ENCODE results near the gene ROMO1.

ROMO1 gene

DNA sequence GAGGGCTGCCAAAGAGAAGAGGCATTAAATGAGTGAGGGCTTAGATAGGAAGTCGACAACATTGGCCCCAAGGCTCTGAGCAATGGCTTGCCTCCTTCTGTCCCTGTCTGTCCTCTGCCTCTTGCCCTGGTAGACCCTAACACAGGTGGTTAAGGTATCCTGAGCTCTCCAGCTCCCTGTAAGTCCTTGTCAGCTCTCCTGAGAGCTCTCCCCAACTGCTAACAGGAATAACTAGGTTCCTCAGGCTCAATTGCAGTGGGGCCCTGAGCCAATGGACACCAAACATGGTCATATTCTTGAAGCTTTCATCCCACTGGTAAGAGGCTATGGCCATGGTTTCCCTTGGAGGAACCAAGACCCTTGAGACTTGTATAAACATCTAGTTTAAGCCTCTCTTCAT is 29.5 kb upstream of the ROMO1 start:
- H3K4me3 ChIP-seq (ENCODE audit: low read length) = no peak overlapping the region
- peaks cover 5% of the 10 kb centered on the region for H3K4me1 ChIP-seq (ENCODE audit: control insufficient read depth, low read length)
- H3F3A ChIP-seq (ENCODE audit: control insufficient read depth, insufficient read depth) = peaks cover 12% of the 10 kb centered on the region; the same call in 1 of the 2 replicates
- H3K9me2 ChIP-seq (replicated peaks; ENCODE audit: control insufficient read depth, low read length) = no peaks in the 10 kb centered on the region
- no peaks in the 10 kb centered on the region for H4K20me1 ChIP-seq (ENCODE audit: control insufficient read depth, insufficient read depth, low read depth, low read length)
- H3K36me3 ChIP-seq (ENCODE audit: control insufficient read depth, low read length) = peaks cover 40% of the 10 kb centered on the region
- H3K27ac ChIP-seq (ENCODE audit: low read depth, low read length) = no peak overlapping the region
- no peaks in the 10 kb centered on the region for H3K27me3 ChIP-seq (ENCODE audit: control insufficient read depth, low read length)
- no peak overlapping the region for H3K4me2 ChIP-seq (ENCODE audit: low read length)
- TF ChIP-seq EZH2phosphoT487 (IDR thresholded peaks at IDR 0.05; ENCODE audit: borderline replicate concordance, low read length) = no peak
- TF ChIP-seq, protein P1, sequence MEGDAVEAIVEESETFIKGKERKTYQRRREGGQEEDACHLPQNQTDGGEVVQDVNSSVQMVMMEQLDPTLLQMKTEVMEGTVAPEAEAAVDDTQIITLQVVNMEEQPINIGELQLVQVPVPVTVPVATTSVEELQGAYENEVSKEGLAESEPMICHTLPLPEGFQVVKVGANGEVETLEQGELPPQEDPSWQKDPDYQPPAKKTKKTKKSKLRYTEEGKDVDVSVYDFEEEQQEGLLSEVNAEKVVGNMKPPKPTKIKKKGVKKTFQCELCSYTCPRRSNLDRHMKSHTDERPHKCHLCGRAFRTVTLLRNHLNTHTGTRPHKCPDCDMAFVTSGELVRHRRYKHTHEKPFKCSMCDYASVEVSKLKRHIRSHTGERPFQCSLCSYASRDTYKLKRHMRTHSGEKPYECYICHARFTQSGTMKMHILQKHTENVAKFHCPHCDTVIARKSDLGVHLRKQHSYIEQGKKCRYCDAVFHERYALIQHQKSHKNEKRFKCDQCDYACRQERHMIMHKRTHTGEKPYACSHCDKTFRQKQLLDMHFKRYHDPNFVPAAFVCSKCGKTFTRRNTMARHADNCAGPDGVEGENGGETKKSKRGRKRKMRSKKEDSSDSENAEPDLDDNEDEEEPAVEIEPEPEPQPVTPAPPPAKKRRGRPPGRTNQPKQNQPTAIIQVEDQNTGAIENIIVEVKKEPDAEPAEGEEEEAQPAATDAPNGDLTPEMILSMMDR (IDR thresholded peaks at IDR 0.05; ENCODE audit: low read depth, low read length, poor library complexity, severe bottlenecking) = no peak
- H3K79me2 ChIP-seq (ENCODE audit: control insufficient read depth, low read length) = peaks cover 5% of the 10 kb centered on the region
- H3K9me3 ChIP-seq (ENCODE audit: control insufficient read depth, insufficient read depth, low read length) = no peaks in the 10 kb centered on the region

DNA sequence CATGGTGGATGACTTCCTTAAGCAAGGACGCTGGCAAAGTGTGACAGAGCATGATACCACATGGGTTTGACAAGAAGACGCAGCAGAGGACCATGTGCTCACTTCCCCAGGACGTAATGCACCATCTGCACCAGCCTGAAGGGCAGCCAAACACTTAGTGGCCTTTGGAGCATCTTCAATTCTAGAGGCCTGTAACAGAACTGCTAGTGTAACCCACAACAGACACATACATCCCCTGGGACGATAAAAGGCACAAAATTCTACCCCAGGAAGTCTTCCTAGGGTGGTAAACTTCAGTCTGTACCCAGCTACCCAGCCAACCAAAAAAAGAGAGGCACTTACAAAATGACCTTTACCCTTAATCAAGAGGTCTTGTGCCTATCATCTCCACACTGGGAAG is 25.3 kb upstream of the ROMO1 start:
- Histone ChIP-seq H4K20me1 (ENCODE audit: control insufficient read depth, insufficient read depth, low read depth, low read length) (no peaks in the 10 kb centered on the region), H3K4me3 (ENCODE audit: low read length) (no peak overlapping the region), H3K27ac (ENCODE audit: low read depth, low read length) (no peak overlapping the region), H3K4me2 (ENCODE audit: low read length) (no peak overlapping the region), H3K36me3 (ENCODE audit: control insufficient read depth, low read length) (peaks cover 36% of the 10 kb centered on the region), H3K9me3 (ENCODE audit: control insufficient read depth, insufficient read depth, low read length) (no peaks in the 10 kb centered on the region), H3K27me3 (ENCODE audit: control insufficient read depth, low read length) (no peaks in the 10 kb centered on the region), H3K9me2 (replicated peaks; ENCODE audit: control insufficient read depth, low read length) (no peaks in the 10 kb centered on the region), H3F3A (ENCODE audit: control insufficient read depth, insufficient read depth) (no peaks in the 10 kb centered on the region), H3K4me1 (ENCODE audit: control insufficient read depth, low read length) (no peaks in the 10 kb centered on the region), H3K79me2 (ENCODE audit: control insufficient read depth, low read length) (no peaks in the 10 kb centered on the region)
- TF ChIP-seq EZH2phosphoT487 (IDR thresholded peaks at IDR 0.05; ENCODE audit: borderline replicate concordance, low read length) = no peak
- TF ChIP-seq, protein P1 (IDR thresholded peaks at IDR 0.05; ENCODE audit: low read depth, low read length, poor library complexity, severe bottlenecking) = no peak

DNA sequence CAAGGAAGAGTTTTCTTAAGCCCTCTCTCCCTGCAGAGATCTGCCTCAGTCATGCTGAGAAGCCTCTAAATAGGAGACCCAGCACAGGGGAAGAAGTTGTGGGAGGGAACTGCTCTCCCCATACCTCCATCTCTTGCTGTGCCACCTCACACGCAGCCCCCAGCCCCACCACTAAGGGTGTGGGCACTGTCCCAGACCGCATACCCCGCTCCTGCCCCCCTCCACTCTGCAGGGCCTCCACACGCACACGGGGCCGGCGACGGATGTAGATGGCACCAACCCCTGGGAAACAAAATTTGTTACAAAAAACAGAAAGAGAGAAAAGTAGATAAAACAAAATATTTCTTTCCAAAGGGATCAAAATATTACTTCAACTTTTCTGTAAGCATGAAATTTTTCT is 24.3 kb upstream of the ROMO1 start:
- Histone ChIP-seq H3K36me3 (ENCODE audit: control insufficient read depth, low read length) (peaks cover 29% of the 10 kb centered on the region), H3K4me1 (ENCODE audit: control insufficient read depth, low read length) (peaks cover 1% of the 10 kb centered on the region; the same call in 1 of the 2 replicates), H3K9me3 (ENCODE audit: control insufficient read depth, insufficient read depth, low read length) (no peaks in the 10 kb centered on the region), H3K4me2 (ENCODE audit: low read length) (no peak overlapping the region), H3F3A (ENCODE audit: control insufficient read depth, insufficient read depth) (no peaks in the 10 kb centered on the region), H3K4me3 (ENCODE audit: low read length) (no peak overlapping the region), H3K27ac (ENCODE audit: low read depth, low read length) (no peak overlapping the region), H3K27me3 (ENCODE audit: control insufficient read depth, low read length) (no peaks in the 10 kb centered on the region), H3K79me2 (ENCODE audit: control insufficient read depth, low read length) (no peaks in the 10 kb centered on the region), H3K9me2 (replicated peaks; ENCODE audit: control insufficient read depth, low read length) (no peaks in the 10 kb centered on the region), H4K20me1 (ENCODE audit: control insufficient read depth, insufficient read depth, low read depth, low read length) (no peaks in the 10 kb centered on the region)
- TF ChIP-seq, protein P1 (IDR thresholded peaks at IDR 0.05; ENCODE audit: low read depth, low read length, poor library complexity, severe bottlenecking) = no peak
- TF ChIP-seq EZH2phosphoT487 (IDR thresholded peaks at IDR 0.05; ENCODE audit: borderline replicate concordance, low read length) = no peak
